ENCODE results near the gene TPSB2.

- TF ChIP-seq CTCF (conservative IDR thresholded peaks at IDR 0.05 in 1 of 2, IDR thresholded peaks at IDR 0.05 in 1 of 2; ENCODE audit: low read depth in 1 of 2, low read length in 2 of 2) (no peak), EZH2 (IDR thresholded peaks at IDR 0.05; ENCODE audit: low read length, missing control alignments) (no peak)
Observed at GRCh38 chr16:1256874-1257322, 26.9 kb upstream of the TPSB2 start.

Measured in fibroblast of lung (primary cell).